Uterus (tissue), 2 donors: Measurements from ENCODE around the gene PLA2G4B.

ENCODE experiments used
- POLR2A ChIP-seq, 2 donors: fragments of 450-650 bp; IDR thresholded peaks; one replicate each; pipeline ENCODE4 v1.6.1; 2016; ENCODE audit warnings: antibody characterized with exemption in 2 of 2, mild to moderate bottlenecking in 1 of 2, moderate library complexity in 1 of 2
- TF ChIP-seq, protein P1 (sequence below), 4 experiments: fragments of 200-600 bp in 2 of 4; fragments of 450-650 bp in 2 of 4; sonication (generic) in 2 of 4; IDR thresholded peaks; one replicate each; pipeline ENCODE4 v1.5.1; 2016 to 2019; ENCODE audit warnings: antibody characterized with exemption in 4 of 4, mild to moderate bottlenecking in 2 of 4, moderate library complexity in 1 of 4

GRCh38 chr15:41822471-41822870 is 16.2 kb upstream of the PLA2G4B start:
- TF ChIP-seq POLR2A (IDR thresholded peaks at IDR 0.05): no peak
- TF ChIP-seq, protein P1, sequence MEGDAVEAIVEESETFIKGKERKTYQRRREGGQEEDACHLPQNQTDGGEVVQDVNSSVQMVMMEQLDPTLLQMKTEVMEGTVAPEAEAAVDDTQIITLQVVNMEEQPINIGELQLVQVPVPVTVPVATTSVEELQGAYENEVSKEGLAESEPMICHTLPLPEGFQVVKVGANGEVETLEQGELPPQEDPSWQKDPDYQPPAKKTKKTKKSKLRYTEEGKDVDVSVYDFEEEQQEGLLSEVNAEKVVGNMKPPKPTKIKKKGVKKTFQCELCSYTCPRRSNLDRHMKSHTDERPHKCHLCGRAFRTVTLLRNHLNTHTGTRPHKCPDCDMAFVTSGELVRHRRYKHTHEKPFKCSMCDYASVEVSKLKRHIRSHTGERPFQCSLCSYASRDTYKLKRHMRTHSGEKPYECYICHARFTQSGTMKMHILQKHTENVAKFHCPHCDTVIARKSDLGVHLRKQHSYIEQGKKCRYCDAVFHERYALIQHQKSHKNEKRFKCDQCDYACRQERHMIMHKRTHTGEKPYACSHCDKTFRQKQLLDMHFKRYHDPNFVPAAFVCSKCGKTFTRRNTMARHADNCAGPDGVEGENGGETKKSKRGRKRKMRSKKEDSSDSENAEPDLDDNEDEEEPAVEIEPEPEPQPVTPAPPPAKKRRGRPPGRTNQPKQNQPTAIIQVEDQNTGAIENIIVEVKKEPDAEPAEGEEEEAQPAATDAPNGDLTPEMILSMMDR (IDR thresholded peaks at IDR 0.05): no peak
